Embryonic facial prominence (tissue), 1 donor: Measurements from ENCODE around the gene CYP11A1.
"Not testable (repeated sequence)": the region's sequence is repeated elsewhere in the genome, so short reads cannot be mapped to it uniquely, and the experiment has no call there.

Source experiments
- DNase-seq: peaks from one replicate; pipeline ENCODE4 v3.0.0-alpha.2; 2016; ENCODE audit errors: extremely low spot score

The CYP11A1 gene

DNA sequence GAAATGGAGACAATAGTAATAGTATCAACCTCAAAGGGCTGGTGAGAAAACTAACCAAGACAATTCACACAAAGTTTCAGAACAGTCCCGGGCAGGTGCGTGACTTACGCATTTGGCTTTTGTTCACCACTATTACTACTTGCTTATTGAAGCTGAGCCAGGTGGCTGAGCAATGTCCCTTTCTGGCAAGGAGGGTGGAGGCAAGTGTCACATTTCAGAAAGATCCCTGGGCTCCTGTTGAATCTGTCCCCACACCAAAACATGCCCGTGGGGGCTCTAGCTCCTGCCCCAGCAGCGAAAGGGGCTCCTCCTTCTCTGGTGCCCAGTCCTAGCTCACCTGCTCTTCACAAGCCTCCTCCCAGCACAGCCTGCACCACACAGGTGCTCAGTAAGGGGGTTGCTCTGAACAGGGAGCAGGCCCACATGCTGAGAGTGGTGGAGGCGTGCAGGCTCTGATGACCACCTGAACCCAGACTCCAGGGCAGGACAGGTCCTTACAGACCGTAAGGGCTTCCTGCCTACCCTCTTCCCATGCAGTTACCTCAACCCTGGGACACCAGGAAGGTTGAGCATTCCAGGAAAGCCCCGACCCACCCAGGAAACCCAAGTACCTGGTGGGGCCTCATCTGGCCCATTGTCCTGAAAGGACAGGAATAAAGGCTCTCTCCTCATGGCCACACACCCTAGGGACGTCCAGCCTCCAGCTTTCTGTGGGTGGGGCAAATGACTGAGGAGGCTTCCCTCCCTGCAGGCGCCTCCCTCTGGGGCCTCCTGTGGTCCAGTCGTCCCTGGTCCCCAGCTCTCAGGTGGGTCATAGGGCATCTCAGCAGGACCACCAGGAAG is 33.7 kb upstream of the CYP11A1 start:
- no peak for DNase-seq

GRCh38 chr15:74400313-74400860 is 32.9 kb upstream of the CYP11A1 start:
- DNase-seq = no peak

- DNase-seq = no peak
These were observed 32.3 kb upstream of the CYP11A1 start for GRCh38 chr15:74399511-74400312.

DNA sequence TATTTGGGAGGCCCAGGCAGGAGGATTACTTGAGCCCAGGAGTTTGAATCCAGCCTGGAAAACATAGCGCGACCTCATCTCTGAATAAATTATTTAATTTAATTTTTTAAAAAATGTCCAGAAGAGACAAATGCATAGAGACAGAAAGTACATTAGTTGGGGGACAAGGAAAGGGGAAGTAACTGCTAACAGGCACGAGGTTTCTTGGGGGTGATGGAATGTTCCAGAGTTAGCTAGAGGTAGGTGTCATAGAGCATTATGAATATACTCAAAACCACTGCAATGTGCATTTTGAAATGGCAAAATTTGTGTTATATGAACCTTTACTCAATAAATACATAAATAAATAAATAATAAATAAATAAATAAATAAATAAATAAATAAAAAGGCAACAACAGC is 31.7 kb upstream of the CYP11A1 start:
- no peak for DNase-seq

- DNase-seq = no peak
These were observed 30.7 kb upstream of the CYP11A1 start for GRCh38 chr15:74398183-74398582.

DNA sequence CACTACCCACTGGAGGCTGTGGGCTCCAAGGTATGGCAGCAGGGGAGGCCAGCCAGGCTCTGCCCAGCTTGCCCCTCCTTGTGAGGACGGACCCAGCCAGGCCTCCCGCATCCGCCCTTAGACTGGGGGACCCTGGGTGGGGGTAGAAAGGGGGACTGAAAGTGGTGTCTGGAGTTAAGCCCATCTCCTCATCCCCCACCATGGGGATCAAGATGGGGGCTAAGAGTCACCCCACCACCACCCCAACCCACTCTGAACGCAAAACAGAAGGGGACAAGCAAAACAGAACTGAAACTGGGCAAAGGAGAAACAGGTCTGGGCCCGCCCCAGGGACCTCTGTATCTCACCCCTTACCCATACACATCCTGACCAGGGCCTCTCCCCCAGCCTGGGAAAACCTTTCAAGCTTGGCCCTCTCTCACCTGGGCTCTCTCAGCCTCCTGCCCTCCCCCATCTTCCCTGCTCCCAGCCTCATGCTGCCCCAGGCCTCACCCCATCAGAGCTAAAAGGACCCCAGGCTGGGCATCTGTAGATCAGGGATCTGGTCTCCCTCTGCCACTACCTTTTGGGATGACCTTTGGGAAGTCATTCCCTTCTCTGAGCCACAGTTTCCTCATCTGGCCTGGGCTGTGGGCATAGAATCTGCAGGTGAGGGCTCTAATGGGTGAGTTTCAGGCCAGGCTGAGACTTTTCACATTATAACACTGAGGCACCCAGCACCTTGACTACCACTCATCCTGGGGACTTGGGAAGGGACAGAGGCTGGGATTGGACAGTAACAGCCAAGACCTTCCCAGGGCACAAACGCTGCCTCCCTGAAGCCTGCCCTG is 30.0 kb upstream of the CYP11A1 start:
- no peak for DNase-seq

- DNase-seq = no peak
These were observed 29.2 kb upstream of the CYP11A1 start for GRCh38 chr15:74396445-74397238.

- no peak for DNase-seq
These were observed 28.6 kb upstream of the CYP11A1 start for GRCh38 chr15:74396146-74396438.

DNA sequence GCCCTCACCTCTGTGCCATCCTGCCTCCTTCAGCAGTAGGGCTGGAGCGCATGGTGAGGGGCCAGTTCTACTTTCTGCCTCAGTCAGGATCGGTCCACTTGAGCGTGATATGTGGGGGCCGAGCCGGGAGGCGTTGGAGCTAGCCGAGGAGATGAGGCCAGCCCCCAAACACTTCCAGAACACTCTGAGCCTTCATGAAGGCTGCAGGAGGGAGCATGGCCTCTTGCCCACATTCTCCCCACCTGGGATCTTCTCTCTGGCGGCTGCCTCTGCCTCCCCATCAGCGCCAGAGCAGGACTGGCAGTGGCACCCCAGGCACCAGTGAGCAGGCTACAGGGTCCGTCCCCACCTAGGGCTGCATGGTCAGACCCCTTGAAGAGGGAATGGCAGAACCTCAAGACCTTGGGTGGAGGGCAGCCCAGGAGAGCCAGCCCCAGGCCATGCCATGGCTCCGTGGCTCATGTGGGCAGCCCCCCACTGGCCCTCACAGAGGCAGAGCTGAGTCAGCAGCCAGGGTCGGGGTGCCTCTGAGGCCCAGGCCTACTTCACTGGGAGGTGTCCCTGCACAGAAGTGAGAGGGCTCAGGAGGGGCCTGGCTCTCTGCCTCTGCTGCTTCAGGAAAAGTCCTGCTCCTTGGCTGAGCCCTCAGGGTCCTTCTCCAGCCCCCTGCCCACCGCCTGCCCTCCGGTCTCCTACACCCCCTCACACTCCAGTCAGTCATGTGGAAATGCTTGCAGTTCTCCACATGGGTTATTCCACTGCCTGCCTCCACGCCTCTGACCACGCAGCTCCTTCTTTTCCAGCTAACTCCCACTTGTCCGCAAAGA is 28.1 kb upstream of the CYP11A1 start:
- no peak for DNase-seq

DNA sequence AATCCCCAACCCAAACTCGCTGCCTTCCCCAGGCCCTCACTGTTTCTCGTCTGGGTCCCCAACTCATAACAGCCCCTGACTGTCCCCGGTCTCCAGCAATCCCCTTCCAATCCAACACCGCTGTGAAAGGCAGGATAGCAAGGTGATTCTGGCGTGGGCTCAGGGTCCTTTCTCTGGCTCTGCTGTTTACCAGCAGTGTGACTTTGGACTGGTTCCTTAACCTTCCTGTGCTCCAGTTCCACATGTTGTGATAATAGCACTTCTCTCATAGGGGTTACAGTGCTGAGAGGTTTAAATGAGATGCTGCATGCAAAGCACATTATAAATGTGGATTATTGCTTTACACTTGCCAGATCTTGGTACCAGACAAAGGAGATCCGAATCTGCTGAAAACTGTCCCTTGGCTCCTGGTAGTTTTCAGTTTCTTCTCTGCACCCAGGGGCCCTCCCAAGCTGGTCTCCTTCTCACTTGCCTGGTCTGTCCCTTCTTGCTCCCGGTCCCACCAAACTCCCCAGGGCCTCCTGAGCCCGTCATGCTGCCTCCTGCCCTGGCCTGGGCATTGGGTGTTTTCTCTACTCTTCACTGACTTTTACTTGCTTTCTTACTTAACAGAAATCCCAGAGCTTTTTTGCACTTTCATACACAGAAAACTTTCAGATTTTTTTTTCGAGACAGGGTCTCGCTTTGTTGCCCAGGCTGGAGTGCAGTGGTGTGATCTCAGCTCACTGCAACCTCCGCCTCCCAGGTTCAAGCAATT is 26.8 kb upstream of the CYP11A1 start:
- DNase-seq = no peak

- DNase-seq = no peak
These were observed 26.0 kb upstream of the CYP11A1 start for GRCh38 chr15:74393423-74393822.

DNA sequence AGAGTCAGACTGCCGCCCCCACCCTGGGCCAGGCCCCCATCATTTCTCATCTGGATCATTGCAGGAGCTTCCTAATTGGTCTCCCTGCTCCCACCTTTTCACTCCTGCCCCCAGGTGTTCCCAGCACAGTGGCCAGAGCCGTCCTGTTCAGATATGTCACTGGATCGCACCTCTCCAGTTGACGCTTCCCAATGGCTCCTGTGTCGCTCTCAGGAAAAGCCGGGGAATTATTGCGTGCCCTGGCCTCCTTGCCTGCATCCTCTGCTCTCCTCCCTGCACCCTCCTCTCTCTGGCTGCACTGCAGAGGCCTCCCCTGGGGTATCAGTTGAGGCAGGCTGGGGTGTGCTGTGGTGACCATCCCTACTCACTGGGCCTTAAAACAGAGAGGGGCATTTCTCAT is 25.5 kb upstream of the CYP11A1 start:
- DNase-seq = no peak

GRCh38 chr15:74392451-74392830 is 25.0 kb upstream of the CYP11A1 start:
- DNase-seq = no peak

DNA sequence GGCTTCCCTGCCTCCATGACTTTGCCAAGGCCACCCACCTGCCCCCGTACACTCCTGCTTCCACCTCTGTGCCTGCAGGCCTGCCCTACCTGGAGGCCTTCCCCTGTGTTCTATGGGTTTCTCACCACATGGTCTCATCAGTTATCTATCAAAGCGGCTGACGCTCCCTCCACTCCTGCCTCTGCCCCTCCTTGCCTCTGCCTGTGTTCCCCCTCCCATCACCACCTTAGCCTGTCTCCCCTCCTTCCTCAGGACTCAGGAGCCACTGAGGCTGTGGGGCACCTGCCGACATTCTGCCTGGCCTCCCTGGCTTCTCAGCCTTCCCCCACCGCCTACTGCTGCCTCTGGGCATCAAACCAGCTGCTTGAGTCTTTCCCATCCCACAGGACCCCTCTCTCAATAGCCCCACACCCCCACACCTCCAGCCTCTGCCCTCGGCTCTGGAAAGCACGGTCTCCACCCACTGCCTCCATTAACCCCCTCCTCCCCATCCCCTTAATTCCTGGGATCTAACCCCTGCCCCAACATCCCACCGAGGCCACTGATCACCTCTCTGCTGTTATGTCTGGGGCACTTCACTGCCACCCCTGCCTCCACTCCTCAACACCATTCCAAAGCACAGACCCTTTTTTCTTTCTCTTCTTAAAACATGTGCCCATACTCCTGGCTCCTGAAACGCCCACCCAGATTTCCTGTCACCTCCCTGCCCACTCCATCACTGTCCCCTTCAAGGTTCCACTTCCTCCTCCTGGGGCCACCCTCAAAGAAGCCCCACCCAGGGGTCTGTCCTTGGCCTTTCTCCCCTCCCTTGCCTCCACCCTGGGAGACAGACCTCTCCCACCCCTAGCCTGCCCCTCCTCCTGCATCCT is 24.4 kb upstream of the CYP11A1 start:
- DNase-seq = no peak

DNA sequence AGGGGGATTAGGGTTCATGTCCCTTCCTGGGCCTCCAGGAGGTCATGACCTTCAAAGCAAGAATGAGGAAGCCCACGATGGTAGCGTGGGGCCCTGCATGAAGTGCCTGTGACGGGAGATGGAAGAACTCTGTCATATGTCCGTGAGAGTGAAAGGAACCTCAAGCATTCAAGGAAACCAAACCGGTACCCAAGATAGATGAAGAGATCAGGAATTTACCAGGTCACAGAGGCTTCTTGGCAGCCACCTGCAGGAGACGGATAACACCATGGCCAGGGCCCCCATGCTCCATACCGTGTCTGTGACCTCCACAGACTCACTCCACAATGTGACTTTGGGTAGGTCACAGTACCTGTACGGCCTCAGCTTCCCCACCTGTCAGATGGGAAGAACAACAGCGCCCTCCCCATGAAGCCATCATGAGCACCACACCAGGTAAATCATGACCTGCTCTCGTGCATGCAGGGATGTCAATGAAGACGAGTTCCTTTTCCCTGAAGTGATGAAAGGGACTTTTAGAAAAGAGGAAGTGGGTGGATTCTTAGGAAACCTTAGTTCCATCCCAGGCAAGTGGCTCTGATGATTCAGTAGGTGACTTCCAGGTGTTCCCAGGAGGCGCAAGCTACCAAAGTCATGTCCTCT is 23.3 kb upstream of the CYP11A1 start:
- no peak for DNase-seq

DNA sequence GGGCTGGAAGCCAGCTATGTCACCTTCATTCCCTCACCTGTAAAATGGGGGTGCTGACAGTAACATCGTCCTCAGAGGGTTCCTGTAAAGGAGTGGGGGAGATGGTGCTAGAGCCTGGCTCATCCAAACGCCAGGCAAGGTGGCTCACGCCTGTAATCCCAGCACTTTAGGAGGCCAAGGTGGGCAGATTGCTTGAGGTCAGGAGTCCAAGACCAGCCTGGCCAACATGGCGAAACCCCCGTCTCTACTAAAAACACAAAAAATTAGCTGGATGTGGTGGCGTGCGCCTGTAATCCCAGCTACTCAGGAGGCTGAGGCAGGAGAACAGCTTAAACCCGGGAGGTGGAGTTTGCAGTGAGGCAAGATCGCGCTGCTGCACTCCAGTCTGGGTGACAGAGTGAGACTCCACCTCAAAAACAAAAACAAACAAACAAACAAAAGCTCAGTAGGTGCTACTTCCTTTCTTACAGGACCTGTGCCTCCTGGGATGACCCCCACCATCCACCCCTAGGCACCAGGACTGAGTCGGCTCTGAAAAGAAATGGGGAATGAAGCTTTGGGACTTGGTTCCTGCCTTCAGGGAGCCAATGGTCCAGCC is 22.7 kb upstream of the CYP11A1 start:
- DNase-seq = not testable (repeated sequence)

GRCh38 chr15:74389241-74390048 is 22.0 kb upstream of the CYP11A1 start:
- DNase-seq = no peak
